GM12878 (cell line): Measurements from ENCODE around the gene TCP11L1. TPM values are rescaled to one million over a fixed set of nuclear protein-coding genes. Genes with fewer than 3 reads are reported as not detected.

Experiments
- ATAC-seq: fragments of 200-7000 bp; cut with Tn5 transposase; 3 replicates; pipeline ENCODE4 v1.9.1; 2020; ENCODE audit warnings: mild to moderate bottlenecking, moderate library complexity
- BruUV-seq: library from RNA; stranded (reverse); fragments of 400-500 nt; replicated peaks from 2 replicates; lab custom pipeline; 2021; lab: Mats Ljungman, UMichigan
- CTCF ChIA-PET: fragments of 300-600 bp; sonication (Branson Sonifier 250); formaldehyde crosslinking; extraction: SDS; loops from one replicate; lab custom pipeline; 2021; ENCODE audit warnings: inconsistent platforms; lab: Yijun Ruan, JAX
- POLR2A ChIA-PET: fragments of 350-600 bp; formaldehyde crosslinking; extraction: SDS; loops from one replicate; lab custom pipeline; 2021; ENCODE audit warnings: inconsistent platforms; lab: Charles Lee
- RAD21 ChIA-PET: fragments of 300-600 bp; sonication (Branson Sonifier 250); formaldehyde crosslinking; loops from one replicate; lab custom pipeline; 2023; ENCODE audit warnings: antibody characterized with exemption; ENCODE audit not compliant: unreplicated experiment; lab: Charles Lee
- SMC1A ChIA-PET: fragments of 300-600 bp; sonication (Branson Sonifier 250); formaldehyde crosslinking; loops from one replicate; lab custom pipeline; 2023; ENCODE audit not compliant: unreplicated experiment, uncharacterized antibody; lab: Charles Lee
- DNase-seq: peaks from one replicate; pipeline ENCODE4 v3.0.0-alpha.2; 2011; ENCODE audit warnings: low read depth, low spot score
- FAIRE-seq: peaks from 3 replicates; lab custom pipeline; 2011; peaks lifted over from hg19 to GRCh38; lab: Jason Lieb, UNC
- H2AFZ ChIP-seq: 2 replicates; pipeline ENCODE4 v1.6.0; 2011; ENCODE audit warnings: low read depth, low read length, control low read depth; ENCODE audit not compliant: control insufficient read depth
- H3K27ac ChIP-seq: 2 replicates; pipeline ENCODE4 v1.5.1; 2011; ENCODE audit warnings: control low read depth; ENCODE audit not compliant: control insufficient read depth, insufficient read depth
- H3K27me3 ChIP-seq, 2 experiments: replicated peaks in 1 of 2; 2 replicates each; pipeline versions ENCODE4 v1.6.0 to v1.6.1; 2011; ENCODE audit warnings: low read length in 1 of 2; ENCODE audit not compliant: control insufficient read depth in 2 of 2, insufficient read depth in 2 of 2
- H3K36me3 ChIP-seq, 2 experiments: 2 replicates each; pipeline ENCODE4 v1.5.1; 2011; ENCODE audit warnings: low read length in 1 of 2; ENCODE audit not compliant: control insufficient read depth in 2 of 2, insufficient read depth in 2 of 2
- H3K4me1 ChIP-seq: 2 replicates; pipeline ENCODE4 v1.6.1; 2011; ENCODE audit warnings: mild to moderate bottlenecking, low read length, moderate library complexity, mixed read lengths; ENCODE audit not compliant: control insufficient read depth, insufficient read depth
- H3K4me2 ChIP-seq: 2 replicates; pipeline ENCODE4 v1.6.0; 2011; ENCODE audit warnings: control low read depth; ENCODE audit not compliant: control insufficient read depth, insufficient read depth
- H3K4me3 ChIP-seq: fragments of 200-600 bp; sonication (generic); 2 replicates; pipeline ENCODE4 v1.5.1; 2016
- H3K79me2 ChIP-seq: 2 replicates; pipeline ENCODE4 v1.6.0; 2011; ENCODE audit warnings: low read length; ENCODE audit not compliant: control insufficient read depth, insufficient read depth
- H3K9ac ChIP-seq: 2 replicates; pipeline ENCODE4 v1.8.0; 2011; ENCODE audit warnings: low read length, control low read depth, mixed read lengths; ENCODE audit not compliant: control insufficient read depth, insufficient read depth
- H3K9me3 ChIP-seq: replicated peaks from 3 replicates; pipeline ENCODE4 v1.5.1; 2011; ENCODE audit warnings: mild to moderate bottlenecking, low read length; ENCODE audit not compliant: control insufficient read depth, insufficient read depth
- H4K20me1 ChIP-seq: 2 replicates; pipeline ENCODE4 v1.6.0; 2011; ENCODE audit not compliant: control insufficient read depth, insufficient read depth
- CHD1 ChIP-seq: IDR thresholded peaks from 2 replicates; pipeline ENCODE4 v1.6.1; 2012; ENCODE audit warnings: low read depth, low read length, improper control_type of control experiment
- ESRRA ChIP-seq: IDR thresholded peaks from 2 replicates; pipeline ENCODE4 v1.6.1; 2012; ENCODE audit warnings: mild to moderate bottlenecking, low read length, improper control_type of control experiment
- HCFC1 ChIP-seq: fragments of 150-350 bp; IDR thresholded peaks from 2 replicates; pipeline ENCODE4 v1.6.1; 2014; ENCODE audit warnings: low read length
- HDAC6 ChIP-seq: fragments of 200-600 bp; sonication (generic); IDR thresholded peaks from one replicate; pipeline ENCODE4 v1.8.0; 2017; ENCODE audit warnings: antibody characterized with exemption; ENCODE audit not compliant: unreplicated experiment
- IKZF1 ChIP-seq: fragments of 450-650 bp; conservative IDR thresholded peaks from 2 replicates; pipeline ENCODE4 v1.6.1; 2017; ENCODE audit warnings: antibody characterized with exemption, mild to moderate bottlenecking
- MEF2A ChIP-seq: IDR thresholded peaks from 2 replicates; pipeline ENCODE4 v1.6.1; 2011; ENCODE audit warnings: low read depth, mild to moderate bottlenecking, low read length, moderate library complexity; ENCODE audit not compliant: insufficient read depth
- POLR2A ChIP-seq: IDR thresholded peaks from 2 replicates; pipeline ENCODE4 v1.6.1; 2011; ENCODE audit warnings: low read depth, mild to moderate bottlenecking, low read length
- RAD51 ChIP-seq: fragments of 450-650 bp; IDR thresholded peaks from 2 replicates; pipeline ENCODE4 v1.6.1; 2016; ENCODE audit warnings: moderate library complexity, mild to moderate bottlenecking, inconsistent platforms
- RELA ChIP-seq: fragments of 450-650 bp; IDR thresholded peaks from 2 replicates; pipeline ENCODE4 v1.8.0; 2014; ENCODE audit warnings: borderline replicate concordance; ENCODE audit not compliant: partially characterized antibody
- SPI1 ChIP-seq: IDR thresholded peaks from 2 replicates; pipeline ENCODE4 v1.6.1; 2011; ENCODE audit warnings: low read depth, mild to moderate bottlenecking, low read length, moderate library complexity, borderline replicate concordance; ENCODE audit not compliant: insufficient read depth
- STAT3 ChIP-seq: IDR thresholded peaks from 2 replicates; pipeline ENCODE4 v1.6.1; 2011; ENCODE audit warnings: low read depth, low read length, improper control_type of control experiment
- YY1 ChIP-seq: IDR thresholded peaks from 2 replicates; pipeline ENCODE4 v1.6.1; 2011; ENCODE audit warnings: low read depth, mild to moderate bottlenecking, low read length
- ZNF274 ChIP-seq: IDR thresholded peaks from one replicate; pipeline ENCODE4 v1.8.0; 2011; ENCODE audit not compliant: insufficient read length, insufficient read depth
- WGBS: methylation state at CpG from one replicate; pipeline ENCODE4 v1.1.6; 2016; ENCODE audit warnings: low lambda C conversion rate; ENCODE audit not compliant: insufficient replicate concordance, insufficient coverage; ENCODE audit errors: missing lambda C conversion rate; 5-methylcytosine and 5-hydroxymethylcytosine counted together
- in situ Hi-C: fragments of 300-500 bp; cut with MboI; formaldehyde crosslinking; loops from 9 replicates; pipeline ENCODE4 v1.14.3; 2018; ENCODE audit warnings: mixed read lengths
- intact Hi-C: fragments of 100-400 bp; cut with micrococcal nuclease; formaldehyde crosslinking; loops from one replicate; pipeline ENCODE4 v1.14.2; 2022; ENCODE audit not compliant: unreplicated experiment
- polyA plus RNA-seq, 11 experiments: library from polyadenylated mRNA; depleted of rRNA in 4 of 11; unstranded in 6 of 11; stranded (reverse) in 5 of 11; fragments of >200 nt; fragmentation: Nextera tagmentation in 4 of 11; fragmentation: Illumina TruSeq in 1 of 11; extraction: Ambion mirVana in 4 of 11; extraction: Trizol in 1 of 11; gene quantifications; 1 replicate in 1 of 11; 2 replicates in 10 of 11; pipeline versions ENCODE4 v1.2.1 to v1.2.3, GENCODE V29; 2011 to 2016; ENCODE audit warnings: inconsistent platforms in 2 of 11, missing spikeins in 2 of 11, low read depth in 1 of 11
- total RNA-seq, 4 experiments: library from RNA; depleted of rRNA in 3 of 4; stranded (reverse); fragments of >200 nt in 3 of 4; fragmentation: Illumina TruSeq in 1 of 4; extraction: Trizol in 1 of 4; gene quantifications; 2 replicates each; pipeline versions ENCODE4 v1.2.1 to v1.2.3, GENCODE V29; 2013 to 2021
- TF ChIP-seq, protein P1 (sequence below): fragments of 450-650 bp; IDR thresholded peaks from 2 replicates; pipeline ENCODE4 v1.6.1; 2017; ENCODE audit warnings: low read depth, mild to moderate bottlenecking, moderate library complexity
- TF ChIP-seq, protein P2 (sequence below): IDR thresholded peaks from 2 replicates; pipeline ENCODE4 v1.6.1; 2012; ENCODE audit warnings: mild to moderate bottlenecking, low read depth, low read length
- TF ChIP-seq, protein P3 (sequence below): IDR thresholded peaks from 2 replicates; pipeline ENCODE4 v1.6.1; 2011; ENCODE audit warnings: low read depth, low read length, improper control_type of control experiment, borderline replicate concordance
- TF ChIP-seq, protein P4 (sequence below): fragments of 450-650 bp; IDR thresholded peaks from 2 replicates; pipeline ENCODE4 v1.6.1; 2017; ENCODE audit warnings: borderline replicate concordance

The TCP11L1 gene
- total and polyA plus RNA-seq, 10 of the 15 experiments (the other 5 are each of a cell fraction or from before 2014, with no cell fraction given) = 5.3 to 15.7 (median 13.0) TPM

DNA sequence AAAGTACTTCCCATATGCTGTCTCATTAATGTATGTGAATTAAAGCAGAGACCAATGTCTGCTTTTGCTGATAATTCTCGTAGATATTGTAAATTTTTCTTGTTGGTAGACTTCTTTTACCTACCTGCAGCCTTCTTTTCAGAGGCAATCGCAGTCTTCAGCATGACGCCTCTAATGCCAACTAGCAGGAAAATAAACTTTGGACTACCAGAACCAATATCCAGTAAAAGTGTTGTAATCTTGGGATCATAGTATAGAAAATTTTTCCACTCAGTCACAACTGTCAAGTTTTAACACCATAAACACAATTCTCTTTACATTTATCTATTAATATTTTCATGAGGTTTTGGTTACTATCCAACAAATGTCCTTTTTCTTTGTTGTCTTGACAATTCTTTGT lies 21.4 kb upstream of the TCP11L1 start:
- Histone ChIP-seq H2AFZ (no peak overlapping the region), H3K4me1 (no peaks in the 10 kb centered on the region), H4K20me1 (no peaks in the 10 kb centered on the region), H3K9ac (no peak overlapping the region), H3K27ac (no peak overlapping the region), H3K79me2 (no peaks in the 10 kb centered on the region), H3K36me3 (no peaks in the 10 kb centered on the region)
- intact Hi-C loops = no loop called here
- ChIA-PET POLR2A (no interaction called here), SMC1A (interaction anchor here (1.1 to 2.5 kb wide), 4 partner anchors 8 to 46 kb away, joined by 3 to 9 read pairs (median 6); no protein-coding TSS in a partner anchor), RAD21 (no interaction called here), CTCF (interaction anchor here (1.4 kb wide), 1 partner anchor 14 kb away, joined by 3 read pairs; no protein-coding TSS in a partner anchor)
- ATAC-seq (no peak), DNase-seq (no peak), FAIRE-seq (no peak)
- WGBS = 54% methylated on average over 3 of the region's 3 CpGs
- in situ Hi-C loops = no loop called here
- TF ChIP-seq SPI1 (no peak), ZNF274 (no peak), RELA (no peak), MEF2A (no peak), ESRRA (no peak), STAT3 (no peak), POLR2A (no peak), CHD1 (no peak), IKZF1 (no peak), HDAC6 (no peak), RAD51 (no peak), YY1 (no peak), HCFC1 (no peak)
- TF ChIP-seq, protein P1, sequence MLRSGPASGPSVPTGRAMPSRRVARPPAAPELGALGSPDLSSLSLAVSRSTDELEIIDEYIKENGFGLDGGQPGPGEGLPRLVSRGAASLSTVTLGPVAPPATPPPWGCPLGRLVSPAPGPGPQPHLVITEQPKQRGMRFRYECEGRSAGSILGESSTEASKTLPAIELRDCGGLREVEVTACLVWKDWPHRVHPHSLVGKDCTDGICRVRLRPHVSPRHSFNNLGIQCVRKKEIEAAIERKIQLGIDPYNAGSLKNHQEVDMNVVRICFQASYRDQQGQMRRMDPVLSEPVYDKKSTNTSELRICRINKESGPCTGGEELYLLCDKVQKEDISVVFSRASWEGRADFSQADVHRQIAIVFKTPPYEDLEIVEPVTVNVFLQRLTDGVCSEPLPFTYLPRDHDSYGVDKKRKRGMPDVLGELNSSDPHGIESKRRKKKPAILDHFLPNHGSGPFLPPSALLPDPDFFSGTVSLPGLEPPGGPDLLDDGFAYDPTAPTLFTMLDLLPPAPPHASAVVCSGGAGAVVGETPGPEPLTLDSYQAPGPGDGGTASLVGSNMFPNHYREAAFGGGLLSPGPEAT = no peak
- TF ChIP-seq, protein P2, sequence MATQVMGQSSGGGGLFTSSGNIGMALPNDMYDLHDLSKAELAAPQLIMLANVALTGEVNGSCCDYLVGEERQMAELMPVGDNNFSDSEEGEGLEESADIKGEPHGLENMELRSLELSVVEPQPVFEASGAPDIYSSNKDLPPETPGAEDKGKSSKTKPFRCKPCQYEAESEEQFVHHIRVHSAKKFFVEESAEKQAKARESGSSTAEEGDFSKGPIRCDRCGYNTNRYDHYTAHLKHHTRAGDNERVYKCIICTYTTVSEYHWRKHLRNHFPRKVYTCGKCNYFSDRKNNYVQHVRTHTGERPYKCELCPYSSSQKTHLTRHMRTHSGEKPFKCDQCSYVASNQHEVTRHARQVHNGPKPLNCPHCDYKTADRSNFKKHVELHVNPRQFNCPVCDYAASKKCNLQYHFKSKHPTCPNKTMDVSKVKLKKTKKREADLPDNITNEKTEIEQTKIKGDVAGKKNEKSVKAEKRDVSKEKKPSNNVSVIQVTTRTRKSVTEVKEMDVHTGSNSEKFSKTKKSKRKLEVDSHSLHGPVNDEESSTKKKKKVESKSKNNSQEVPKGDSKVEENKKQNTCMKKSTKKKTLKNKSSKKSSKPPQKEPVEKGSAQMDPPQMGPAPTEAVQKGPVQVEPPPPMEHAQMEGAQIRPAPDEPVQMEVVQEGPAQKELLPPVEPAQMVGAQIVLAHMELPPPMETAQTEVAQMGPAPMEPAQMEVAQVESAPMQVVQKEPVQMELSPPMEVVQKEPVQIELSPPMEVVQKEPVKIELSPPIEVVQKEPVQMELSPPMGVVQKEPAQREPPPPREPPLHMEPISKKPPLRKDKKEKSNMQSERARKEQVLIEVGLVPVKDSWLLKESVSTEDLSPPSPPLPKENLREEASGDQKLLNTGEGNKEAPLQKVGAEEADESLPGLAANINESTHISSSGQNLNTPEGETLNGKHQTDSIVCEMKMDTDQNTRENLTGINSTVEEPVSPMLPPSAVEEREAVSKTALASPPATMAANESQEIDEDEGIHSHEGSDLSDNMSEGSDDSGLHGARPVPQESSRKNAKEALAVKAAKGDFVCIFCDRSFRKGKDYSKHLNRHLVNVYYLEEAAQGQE = no peak
- TF ChIP-seq, protein P3, sequence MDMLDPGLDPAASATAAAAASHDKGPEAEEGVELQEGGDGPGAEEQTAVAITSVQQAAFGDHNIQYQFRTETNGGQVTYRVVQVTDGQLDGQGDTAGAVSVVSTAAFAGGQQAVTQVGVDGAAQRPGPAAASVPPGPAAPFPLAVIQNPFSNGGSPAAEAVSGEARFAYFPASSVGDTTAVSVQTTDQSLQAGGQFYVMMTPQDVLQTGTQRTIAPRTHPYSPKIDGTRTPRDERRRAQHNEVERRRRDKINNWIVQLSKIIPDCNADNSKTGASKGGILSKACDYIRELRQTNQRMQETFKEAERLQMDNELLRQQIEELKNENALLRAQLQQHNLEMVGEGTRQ = no peak
- TF ChIP-seq, protein P4, sequence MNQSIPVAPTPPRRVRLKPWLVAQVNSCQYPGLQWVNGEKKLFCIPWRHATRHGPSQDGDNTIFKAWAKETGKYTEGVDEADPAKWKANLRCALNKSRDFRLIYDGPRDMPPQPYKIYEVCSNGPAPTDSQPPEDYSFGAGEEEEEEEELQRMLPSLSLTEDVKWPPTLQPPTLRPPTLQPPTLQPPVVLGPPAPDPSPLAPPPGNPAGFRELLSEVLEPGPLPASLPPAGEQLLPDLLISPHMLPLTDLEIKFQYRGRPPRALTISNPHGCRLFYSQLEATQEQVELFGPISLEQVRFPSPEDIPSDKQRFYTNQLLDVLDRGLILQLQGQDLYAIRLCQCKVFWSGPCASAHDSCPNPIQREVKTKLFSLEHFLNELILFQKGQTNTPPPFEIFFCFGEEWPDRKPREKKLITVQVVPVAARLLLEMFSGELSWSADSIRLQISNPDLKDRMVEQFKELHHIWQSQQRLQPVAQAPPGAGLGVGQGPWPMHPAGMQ = no peak
- TF ChIP-seq, all 136 proteins: peak for 0
- H3K27me3 ChIP-seq = peaks cover 0 to 5% of the 10 kb centered on the region in 2 experiments; a peak in 2 of 4 replicates
- H3K9me3 ChIP-seq = no peaks in the 10 kb centered on the region; the same call in 2 of the 3 replicates
- BruUV-seq = no TSS peak
- no peak overlapping the region for H3K4me2 ChIP-seq
- H3K4me3 ChIP-seq = no peak overlapping the region
